HG03432 (cell line): ENCODE measurements around the gene ERFL.
"Not testable (repeated sequence)": the region's sequence is repeated elsewhere in the genome, so short reads cannot be mapped to it uniquely, and the experiment has no call there.

Experiments
- ATAC-seq: cut with Tn5 transposase; IDR thresholded peaks from one replicate; pipeline ENCODE4 v1.9.1; 2021; ENCODE audit warnings: mild to moderate bottlenecking, moderate library complexity; ENCODE audit not compliant: unreplicated experiment

Gene ERFL

GRCh38 chr19:41914424-41914834 lies 13.8 kb downstream of the ERFL start:
- not testable (repeated sequence) for ATAC-seq

- no peak for ATAC-seq
Observed at GRCh38 chr19:41913538-41914423, 14.5 kb downstream of the ERFL start.

GRCh38 chr19:41912899-41913537 lies 15.2 kb downstream of the ERFL start:
- no peak for ATAC-seq

- no peak for ATAC-seq
Observed at GRCh38 chr19:41911889-41912731, 16.1 kb downstream of the ERFL start.

GRCh38 chr19:41910992-41911888 lies 17.0 kb downstream of the ERFL start:
- ATAC-seq, result no peak

GRCh38 chr19:41910240-41910991 lies 17.8 kb downstream of the ERFL start:
- no peak for ATAC-seq

GRCh38 chr19:41909706-41910105 lies 18.5 kb downstream of the ERFL start:
- ATAC-seq, result no peak

- no peak for ATAC-seq
Observed at GRCh38 chr19:41908724-41909464, 19.4 kb downstream of the ERFL start.

- no peak for ATAC-seq
Observed at GRCh38 chr19:41907994-41908615, 20.1 kb downstream of the ERFL start.

GRCh38 chr19:41906916-41907680 lies 21.2 kb downstream of the ERFL start:
- no peak for ATAC-seq

GRCh38 chr19:41906271-41906670 lies 22.0 kb downstream of the ERFL start:
- no peak for ATAC-seq

- no peak for ATAC-seq
Observed at GRCh38 chr19:41905273-41906002, 22.8 kb downstream of the ERFL start.

GRCh38 chr19:41904118-41904870 lies 24.0 kb downstream of the ERFL start:
- ATAC-seq, result no peak

- ATAC-seq, result no peak
Observed at GRCh38 chr19:41903193-41903953, 24.9 kb downstream of the ERFL start.

GRCh38 chr19:41902594-41902993 lies 25.7 kb downstream of the ERFL start:
- ATAC-seq, result no peak
